Measurements from ENCODE around the gene DCAF6.

GRCh38 chr1:167936068-167936929, at the start of gene DCAF6:
- peak; percentile 77; the same call in 1 of the 2 replicates for TF ChIP-seq POLR2AphosphoS5 (IDR thresholded peaks at IDR 0.05; ENCODE audit: low read depth, low read length)
- peak; percentile 92 for TF ChIP-seq POLR2A (IDR thresholded peaks at IDR 0.05; ENCODE audit: low read depth, low read length)
